Measurements from ENCODE around the gene VASH2.
"Not testable (repeated sequence)": the region's sequence is repeated elsewhere in the genome, so short reads cannot be mapped to it uniquely, and the experiment has no call there.

Gene VASH2

DNA sequence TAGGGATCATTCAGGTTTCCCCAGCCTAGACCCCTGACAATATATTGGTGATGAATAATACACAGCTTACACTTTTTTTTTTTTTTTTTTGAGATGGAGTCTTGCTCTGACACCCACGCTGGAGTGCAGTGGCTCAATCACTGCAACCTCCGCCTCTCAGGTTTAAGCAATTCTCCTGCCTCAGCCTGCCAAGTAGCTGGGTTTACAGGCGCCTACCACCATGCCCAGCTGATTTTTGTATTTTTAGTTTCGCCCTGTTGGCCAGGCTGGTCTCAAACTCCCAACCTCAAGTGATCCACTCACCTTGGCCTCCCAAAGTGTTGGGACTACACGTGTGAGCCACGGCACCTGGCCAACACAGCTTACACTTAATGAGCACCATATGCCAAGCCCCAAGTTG lies 7.2 kb downstream of the VASH2 start:
- DNase-seq = no peak

GRCh38 chr1:212958175-212958574 lies 7.8 kb downstream of the VASH2 start:
- no peak for DNase-seq

DNA sequence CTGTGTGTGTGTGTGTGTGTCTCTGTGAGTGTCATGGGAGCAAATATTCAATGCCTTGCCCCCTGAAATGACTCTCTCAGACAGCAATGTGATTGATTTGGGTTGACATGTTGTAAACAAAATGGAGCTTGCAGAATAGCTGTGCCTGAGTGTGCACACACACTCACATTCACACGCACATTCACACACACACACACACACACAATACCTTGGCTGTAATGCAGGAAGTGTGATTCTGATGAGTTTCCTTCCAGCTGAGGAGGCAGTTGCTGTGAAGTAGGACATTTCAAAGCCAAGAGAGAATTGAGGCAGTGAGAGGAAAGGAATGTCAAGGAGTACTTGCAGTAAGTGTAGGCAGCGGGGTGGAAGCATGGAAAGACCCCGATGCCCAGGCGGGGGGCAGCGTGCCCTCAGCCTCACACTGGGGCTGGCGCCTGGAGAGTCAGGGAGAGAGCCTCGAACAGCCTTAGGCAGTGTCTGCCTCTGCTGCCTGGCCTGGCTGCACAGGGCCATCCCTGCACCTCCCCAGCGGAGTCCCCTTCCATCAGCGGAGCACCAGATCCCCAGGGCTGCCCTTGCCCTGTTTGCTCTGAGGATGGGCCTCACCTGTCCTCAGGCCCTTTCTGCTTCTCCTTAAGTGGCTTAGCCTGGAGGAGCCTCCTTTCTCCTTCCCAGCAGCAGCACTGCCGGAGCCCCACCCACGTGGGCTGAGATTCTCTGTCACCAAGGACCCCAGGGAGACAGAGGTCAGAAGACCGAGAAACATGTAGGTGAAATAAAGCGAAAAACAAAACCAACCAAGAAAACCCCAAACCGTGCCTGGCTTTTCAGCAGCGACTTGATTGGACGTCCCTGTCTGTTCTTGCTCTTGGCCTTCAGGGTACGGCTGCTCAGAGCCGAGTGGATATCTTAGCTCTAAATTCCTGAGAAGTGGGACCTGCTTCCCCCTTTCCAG lies 9.2 kb downstream of the VASH2 start:
- DNase-seq = no peak

DNA sequence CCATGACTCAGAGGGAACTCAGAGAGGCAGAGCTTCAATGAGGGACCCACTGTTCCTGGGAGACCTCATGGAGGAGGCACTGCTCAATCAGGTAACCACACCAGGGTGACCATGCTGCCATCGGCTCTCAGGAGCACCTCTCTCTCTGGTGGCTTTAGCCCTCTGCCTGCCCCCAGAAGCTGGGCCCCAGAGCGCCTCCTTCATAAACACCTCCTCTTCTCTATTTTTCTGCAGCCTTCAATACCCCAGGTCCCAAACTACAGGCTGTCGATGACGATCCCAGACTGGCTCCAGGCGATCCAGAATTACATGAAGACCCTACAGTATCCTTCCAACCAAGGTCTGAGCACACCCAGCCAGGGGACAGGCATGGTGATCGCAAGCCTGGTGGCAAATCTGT lies 10.6 kb downstream of the VASH2 start:
- no peak for DNase-seq

GRCh38 chr1:212962509-212962908 lies 12.2 kb downstream of the VASH2 start:
- no peak for DNase-seq

DNA sequence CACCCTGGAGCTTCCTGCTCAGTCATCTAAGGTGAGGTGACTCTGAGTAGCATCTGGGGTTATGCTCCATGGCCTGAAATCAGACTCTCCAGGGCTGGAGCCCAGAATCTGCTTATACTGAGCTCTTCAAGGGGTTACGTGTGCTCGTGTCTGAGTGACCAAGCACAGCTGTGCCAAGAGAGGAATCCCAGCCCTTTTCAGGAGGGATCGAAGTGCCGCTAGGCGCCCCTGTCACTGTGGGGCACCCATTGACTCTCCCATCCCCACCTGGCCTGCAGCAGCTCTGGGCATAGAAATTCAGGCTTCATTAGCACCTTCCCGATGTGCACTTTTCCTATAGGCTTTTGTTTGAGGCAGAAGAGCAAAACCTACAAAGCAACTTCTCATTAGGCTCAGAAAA lies 13.8 kb downstream of the VASH2 start:
- DNase-seq = no peak

- not testable (repeated sequence) for DNase-seq
These were observed 14.7 kb downstream of the VASH2 start for GRCh38 chr1:212964993-212965392.

DNA sequence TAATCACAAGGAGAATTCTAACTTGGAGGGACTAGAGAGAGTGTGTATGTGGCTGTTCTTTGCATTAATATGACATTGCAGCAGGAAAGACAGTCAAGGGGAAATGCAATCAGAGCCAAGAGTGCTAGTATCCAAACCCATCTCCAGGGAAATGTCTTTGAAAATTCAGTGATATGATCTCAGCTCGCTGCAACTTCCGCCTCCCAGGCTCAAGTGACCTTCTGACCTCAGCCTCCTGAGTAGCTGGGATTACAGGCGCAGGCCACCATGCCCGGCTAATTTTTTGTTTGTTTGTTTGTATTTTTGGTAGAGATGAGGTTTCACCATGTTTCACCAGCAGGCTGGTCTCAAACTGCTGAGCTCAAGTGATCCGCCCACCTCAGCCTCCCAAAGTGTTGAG lies 16.3 kb downstream of the VASH2 start:
- no peak for DNase-seq

DNA sequence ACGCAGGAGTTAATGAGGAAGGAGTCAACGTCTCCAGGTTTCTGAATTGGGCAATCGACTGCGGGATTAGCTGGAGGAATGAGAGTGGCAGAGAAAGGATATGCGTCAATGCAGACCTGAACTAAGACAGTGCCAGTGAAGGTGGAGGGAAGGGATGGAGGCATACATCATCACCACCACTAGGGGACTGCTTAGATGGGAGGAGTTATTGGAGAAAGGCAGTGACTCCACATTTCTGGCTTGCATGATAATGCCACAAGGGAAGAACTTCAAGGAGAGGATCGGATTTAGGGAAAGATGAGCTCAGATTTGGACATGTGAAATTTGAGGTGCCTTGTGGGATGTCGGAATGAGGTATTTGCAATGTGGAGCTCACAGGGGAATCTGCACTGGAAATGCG lies 17.5 kb downstream of the VASH2 start:
- DNase-seq = no peak

DNA sequence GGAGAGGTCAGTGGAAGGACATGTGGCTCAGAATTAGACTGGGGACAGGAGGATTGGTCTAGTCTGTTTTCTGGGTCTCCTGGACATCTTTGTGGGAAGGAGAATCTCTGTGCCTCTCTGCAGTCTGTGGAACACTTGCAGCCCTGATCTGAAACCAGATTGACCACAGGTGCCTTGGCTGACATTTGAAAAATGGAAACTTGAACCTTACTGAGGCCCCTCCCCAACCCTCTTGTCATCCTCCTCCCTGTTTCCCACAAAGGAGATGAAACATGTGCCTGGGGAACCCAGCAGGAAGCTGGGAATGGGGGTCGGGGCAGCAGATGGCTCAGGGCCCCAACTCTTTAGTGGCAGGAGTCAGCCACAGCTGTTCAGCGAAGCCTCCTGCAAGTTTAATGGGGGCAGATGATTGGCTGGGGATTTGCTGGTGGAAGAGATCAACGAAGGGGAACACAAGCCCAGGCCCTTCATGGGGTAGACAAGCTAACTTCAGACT lies 18.1 kb downstream of the VASH2 start:
- no peak for DNase-seq

DNA sequence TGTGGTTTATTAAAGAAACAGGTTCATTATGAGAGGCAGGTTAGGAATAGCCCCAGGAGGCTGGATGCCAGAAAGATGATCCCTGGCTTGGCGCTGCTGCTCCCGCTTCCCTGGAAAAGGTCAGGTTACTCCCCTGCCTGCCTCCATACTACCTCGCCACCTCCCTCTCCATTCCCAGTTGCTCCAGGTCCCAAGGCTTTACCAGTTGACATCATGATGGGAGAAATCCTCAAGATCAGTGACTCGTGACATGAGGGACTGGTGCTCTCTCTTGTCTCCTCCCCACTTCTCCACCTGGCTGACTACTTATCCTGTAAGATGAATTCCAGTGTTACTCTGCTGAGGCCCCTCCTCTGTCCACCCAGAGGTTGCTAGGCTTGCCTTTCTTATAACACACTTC lies 19.7 kb downstream of the VASH2 start:
- DNase-seq = no peak

GRCh38 chr1:212971312-212971711 lies 21.0 kb downstream of the VASH2 start:
- no peak for DNase-seq

GRCh38 chr1:212973426-212973825 lies 23.1 kb downstream of the VASH2 start:
- DNase-seq = no peak

DNA sequence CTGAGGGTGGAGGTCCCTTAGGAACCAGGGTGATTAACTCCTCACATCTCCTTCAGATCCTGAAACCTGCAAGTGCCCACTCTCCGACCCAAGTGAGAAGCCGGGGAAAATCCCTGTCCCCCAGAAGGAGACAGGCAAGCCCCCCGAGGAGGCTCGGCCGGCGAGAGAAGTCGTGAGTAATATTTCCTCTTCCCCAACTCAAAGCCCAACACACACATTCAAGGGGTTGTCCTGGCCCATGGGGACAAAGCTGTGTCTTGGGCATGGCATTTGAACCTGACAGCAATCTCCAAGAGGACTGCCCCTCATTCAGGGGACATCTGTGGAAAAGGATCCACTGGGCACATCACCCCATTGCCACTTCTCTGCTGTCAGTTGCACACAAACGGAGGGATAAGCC lies 23.6 kb downstream of the VASH2 start:
- DNase-seq = no peak

GRCh38 chr1:212974711-212975110 lies 24.4 kb downstream of the VASH2 start:
- no peak for DNase-seq

GRCh38 chr1:212975111-212975918 lies 25.0 kb downstream of the VASH2 start:
- DNase-seq = no peak

- DNase-seq = peak in 1 of 14 donors; percentile 1
These were observed 26.2 kb downstream of the VASH2 start for GRCh38 chr1:212976586-212976985.

- no peak for DNase-seq
These were observed 27.7 kb downstream of the VASH2 start for GRCh38 chr1:212977781-212978645.

DNA sequence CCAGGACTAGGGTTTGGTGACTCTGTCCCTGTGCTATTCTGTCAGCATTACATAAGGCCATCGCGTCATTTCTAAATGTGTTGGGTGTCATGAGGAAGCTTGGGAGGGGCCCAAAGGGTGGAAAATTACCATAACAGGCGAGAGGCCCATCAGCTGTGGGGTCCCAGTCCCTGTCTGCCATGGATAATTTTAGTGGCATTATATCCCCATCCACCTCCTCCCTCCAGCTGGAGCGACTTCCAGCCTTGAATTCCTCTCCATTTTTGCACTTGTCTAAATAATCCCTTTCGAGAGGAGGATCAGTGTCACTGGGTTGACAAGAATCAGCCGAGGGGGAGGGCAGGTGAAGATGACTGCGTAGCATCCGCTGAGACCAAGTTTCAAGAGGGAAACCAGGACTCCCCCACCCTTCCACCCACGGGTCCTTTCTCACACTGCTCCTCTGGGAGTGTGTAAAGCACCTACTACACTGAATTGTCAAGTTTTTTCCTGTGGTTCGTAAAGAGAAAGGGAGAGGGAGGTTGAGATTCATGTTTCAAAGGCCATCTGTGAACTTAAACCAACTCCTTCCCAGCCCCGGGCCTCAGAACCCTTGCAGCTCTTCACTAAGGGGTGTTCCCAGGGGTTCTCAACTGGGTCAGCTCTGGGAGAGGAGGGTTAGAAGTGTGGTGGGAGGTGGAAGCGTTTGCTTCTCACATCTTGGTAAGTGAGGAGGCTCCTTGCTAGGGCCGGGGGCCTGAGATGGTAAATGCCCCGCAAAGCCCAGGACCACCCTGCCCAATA lies 29.2 kb downstream of the VASH2 start:
- DNase-seq = no peak

GRCh38 chr1:212980123-212980785 lies 29.9 kb downstream of the VASH2 start:
- no peak for DNase-seq

GRCh38 chr1:212981025-212981495 lies 30.7 kb downstream of the VASH2 start:
- peak in 5 of 14 donors; percentile 5 to 61 (median 11) for DNase-seq

All from C1 segment of cervical spinal cord (tissue), 14 donors.